Activated CD4-positive, alpha-beta T cell treated with anti-CD3 and anti-CD28 coated beads, Interleukin-10, Interleukin-2, amounts not matched to agents 100 ng/mL and 50 ng/mL, durations not matched to agents 16 hours and 8 hours (primary cell): Measurements from ENCODE around the gene ANKRD23.

Source experiments
- DNase-seq: peaks from one replicate; pipeline ENCODE4 v3.0.0-alpha.2; 2020

ANKRD23 gene

GRCh38 chr2:96877042-96877451 lies 33.2 kb upstream of the ANKRD23 start:
- DNase-seq: no peak

- no peak for DNase-seq
Measured at GRCh38 chr2:96876269-96877041, 32.6 kb upstream of the ANKRD23 start.

- DNase-seq: no peak
Measured at GRCh38 chr2:96875498-96876268, 31.9 kb upstream of the ANKRD23 start.

- no peak for DNase-seq
Measured at GRCh38 chr2:96874198-96874831, 30.5 kb upstream of the ANKRD23 start.

GRCh38 chr2:96873651-96874096 lies 29.9 kb upstream of the ANKRD23 start:
- DNase-seq: no peak

- DNase-seq: no peak
Measured at GRCh38 chr2:96872591-96873349, 28.9 kb upstream of the ANKRD23 start.

- DNase-seq: peak; percentile 43
Measured at GRCh38 chr2:96870626-96871255, 26.9 kb upstream of the ANKRD23 start.

GRCh38 chr2:96869822-96870625 lies 26.2 kb upstream of the ANKRD23 start, which contains the start of gene SEMA4C:
Gene SEMA4C, minus strand, starts transcription at chr2:96870080. Its CDS starts 2,194 bp downstream, at chr2:96867886.
- peak; percentile 24 for DNase-seq

- no peak for DNase-seq
Measured at GRCh38 chr2:96869281-96869821, 25.5 kb upstream of the ANKRD23 start.

- DNase-seq: peak; percentile 76
Measured at GRCh38 chr2:96868555-96869280, 24.9 kb upstream of the ANKRD23 start.

GRCh38 chr2:96867756-96868554 lies 24.1 kb upstream of the ANKRD23 start:
- DNase-seq: no peak

- DNase-seq: peak; percentile 16
Measured at GRCh38 chr2:96866986-96867755, 23.4 kb upstream of the ANKRD23 start.

GRCh38 chr2:96866586-96866985 lies 22.8 kb upstream of the ANKRD23 start:
- DNase-seq: no peak

- DNase-seq: no peak
Measured at GRCh38 chr2:96866149-96866548, 22.3 kb upstream of the ANKRD23 start.

- DNase-seq: no peak
Measured at GRCh38 chr2:96865654-96866053, 21.8 kb upstream of the ANKRD23 start.

GRCh38 chr2:96864343-96865091 lies 20.7 kb upstream of the ANKRD23 start:
- DNase-seq: no peak

- DNase-seq: no peak
Measured at GRCh38 chr2:96863575-96864342, 19.9 kb upstream of the ANKRD23 start.
